IMR-90 (cell line): ENCODE results near the gene FTO. TPM values are rescaled to one million over a fixed set of nuclear protein-coding genes. Genes with fewer than 3 reads are reported as not detected.

Source experiments
- ATAC-seq: fragments of 200-7000 bp; cut with Tn5 transposase; 2 replicates; pipeline ENCODE4 v1.9.1; 2020; ENCODE audit warnings: low read depth, mild to moderate bottlenecking, moderate library complexity
- BruUV-seq: library from RNA; stranded (reverse); fragments of 400-500 nt; replicated peaks from 2 replicates; lab custom pipeline; 2021; lab: Mats Ljungman, UMichigan
- CTCF ChIA-PET: fragments of 300-600 bp; formaldehyde crosslinking; extraction: SDS; loops from one replicate; lab custom pipeline; 2021; ENCODE audit warnings: antibody characterized with exemption; lab: Yijun Ruan, JAX
- POLR2A ChIA-PET: fragments of 300-600 bp; sonication (Branson Sonifier 250); formaldehyde crosslinking; loops from one replicate; lab custom pipeline; 2022; ENCODE audit warnings: antibody characterized with exemption; ENCODE audit not compliant: unreplicated experiment; lab: Charles Lee
- DNase-seq: peaks from one replicate; pipeline ENCODE4 v3.0.0; 2013
- H2AFZ ChIP-seq: replicated peaks from 2 replicates; pipeline ENCODE3; 2013; ENCODE audit warnings: low read length, mild to moderate bottlenecking; ENCODE audit not compliant: poor library complexity
- H2AK5ac ChIP-seq: 2 replicates; pipeline ENCODE4 v1.6.1; 2013; ENCODE audit warnings: low read depth, low read length, inconsistent platforms
- H2AK9ac ChIP-seq: replicated peaks from 2 replicates; pipeline ENCODE3; 2013; ENCODE audit warnings: mild to moderate bottlenecking, low read depth, low read length, moderate library complexity; ENCODE audit not compliant: poor library complexity
- H2BK120ac ChIP-seq: 2 replicates; pipeline ENCODE4 v1.6.1; 2013; ENCODE audit warnings: low read depth, low read length, inconsistent platforms
- H2BK15ac ChIP-seq: 3 replicates; pipeline ENCODE4 v1.6.1; 2013; ENCODE audit warnings: low read depth, low read length, inconsistent platforms
- H2BK20ac ChIP-seq: 2 replicates; pipeline ENCODE4 v1.6.1; 2013; ENCODE audit warnings: low read depth, mild to moderate bottlenecking, inconsistent platforms, low read length, moderate library complexity
- H2BK5ac ChIP-seq: 2 replicates; pipeline ENCODE4 v1.6.1; 2013; ENCODE audit warnings: mild to moderate bottlenecking, low read depth, low read length, inconsistent platforms; ENCODE audit not compliant: poor library complexity, severe bottlenecking
- H3K14ac ChIP-seq: replicated peaks from 2 replicates; pipeline ENCODE4 v1.6.1; 2013; ENCODE audit warnings: low read depth, low read length, inconsistent platforms
- H3K18ac ChIP-seq: 2 replicates; pipeline ENCODE4 v1.6.1; 2013; ENCODE audit warnings: low read depth, low read length, control low read depth
- H3K23ac ChIP-seq: 2 replicates; pipeline ENCODE4 v1.6.1; 2013; ENCODE audit warnings: low read depth, low read length, inconsistent platforms
- H3K27ac ChIP-seq: 2 replicates; pipeline ENCODE4 v1.5.1; 2013; ENCODE audit warnings: mild to moderate bottlenecking, control low read depth, low read length; ENCODE audit not compliant: insufficient read depth
- H3K27me3 ChIP-seq: 2 replicates; pipeline ENCODE4 v1.6.1; 2013; ENCODE audit warnings: low read length; ENCODE audit not compliant: control insufficient read depth, insufficient read depth
- H3K36me3 ChIP-seq: 2 replicates; pipeline ENCODE4 v1.6.1; 2013; ENCODE audit warnings: low read length, mixed read lengths; ENCODE audit not compliant: control insufficient read depth, insufficient read depth
- H3K4ac ChIP-seq: 2 replicates; pipeline ENCODE4 v1.6.1; 2013; ENCODE audit warnings: low read depth, low read length, inconsistent platforms
- H3K4me1 ChIP-seq: 2 replicates; pipeline ENCODE4 v1.6.1; 2013; ENCODE audit warnings: low read length, mixed read lengths; ENCODE audit not compliant: control insufficient read depth, insufficient read depth
- H3K4me2 ChIP-seq: 2 replicates; pipeline ENCODE4 v1.6.1; 2013; ENCODE audit warnings: low read depth, mild to moderate bottlenecking, control low read depth, low read length, moderate library complexity
- H3K4me3 ChIP-seq: 2 replicates; pipeline ENCODE4 v1.5.1; 2013; ENCODE audit warnings: low read depth, mild to moderate bottlenecking, control low read depth, low read length, moderate library complexity; ENCODE audit not compliant: insufficient read depth
- H3K56ac ChIP-seq: 2 replicates; pipeline ENCODE4 v1.6.1; 2013; ENCODE audit warnings: low read length, inconsistent platforms; ENCODE audit not compliant: insufficient read depth; ENCODE audit errors: extremely low read depth
- H3K79me1 ChIP-seq, 2 experiments: 2 replicates each; pipeline ENCODE4 v1.6.1; 2013; ENCODE audit warnings: low read length in 2 of 2, inconsistent platforms in 1 of 2, low read depth in 1 of 2
- H3K9ac ChIP-seq: 2 replicates; pipeline ENCODE4 v1.6.1; 2013; ENCODE audit warnings: low read depth, low read length, control low read depth
- H3K9me1 ChIP-seq: 2 replicates; pipeline ENCODE4 v1.6.1; 2013; ENCODE audit warnings: low read length, inconsistent platforms; ENCODE audit not compliant: insufficient read depth
- H3K9me3 ChIP-seq: 2 replicates; pipeline ENCODE4 v1.6.1; 2013; ENCODE audit warnings: low read length; ENCODE audit not compliant: control insufficient read depth, insufficient read depth
- H4K20me1 ChIP-seq: 2 replicates; pipeline ENCODE4 v1.6.1; 2013; ENCODE audit warnings: low read length, inconsistent platforms; ENCODE audit not compliant: insufficient read depth
- H4K5ac ChIP-seq: 2 replicates; pipeline ENCODE4 v1.6.1; 2013; ENCODE audit warnings: mild to moderate bottlenecking, low read depth, low read length, control low read depth
- H4K8ac ChIP-seq, 2 experiments: 2 replicates each; pipeline ENCODE4 v1.6.1; 2013; ENCODE audit warnings: low read depth in 2 of 2, low read length in 2 of 2, control low read depth in 1 of 2, inconsistent platforms in 1 of 2
- H4K91ac ChIP-seq: 2 replicates; pipeline ENCODE4 v1.6.1; 2013; ENCODE audit warnings: low read depth, low read length, inconsistent platforms; ENCODE audit not compliant: insufficient read depth
- BHLHE40 ChIP-seq: fragments of 150-350 bp; IDR thresholded peaks from 2 replicates; pipeline ENCODE4 v1.6.1; 2016; ENCODE audit warnings: mild to moderate bottlenecking, low read depth, low read length
- CEBPB ChIP-seq: IDR thresholded peaks from 2 replicates; pipeline ENCODE4 v1.6.1; 2012; ENCODE audit warnings: low read depth, low read length, improper control_type of control experiment
- ELK1 ChIP-seq: fragments of 150-350 bp; IDR thresholded peaks from 2 replicates; pipeline ENCODE4 v1.6.1; 2016; ENCODE audit warnings: low read depth, mild to moderate bottlenecking, low read length, moderate library complexity, borderline replicate concordance
- MAFK ChIP-seq: IDR thresholded peaks from 2 replicates; pipeline ENCODE4 v1.6.1; 2012; ENCODE audit warnings: low read depth, low read length, improper control_type of control experiment
- MXI1 ChIP-seq: IDR thresholded peaks from 2 replicates; pipeline ENCODE4 v1.6.1; 2012; ENCODE audit warnings: low read depth, mild to moderate bottlenecking, low read length, moderate library complexity, borderline replicate concordance
- NFE2L2 ChIP-seq: fragments of 150-350 bp; IDR thresholded peaks from 2 replicates; pipeline ENCODE4 v1.6.1; 2016; ENCODE audit warnings: low read depth, mild to moderate bottlenecking, low read length
- POLR2A ChIP-seq: IDR thresholded peaks from 2 replicates; pipeline ENCODE4 v1.6.1; 2012; ENCODE audit warnings: mild to moderate bottlenecking, low read depth, low read length
- RAD21 ChIP-seq: IDR thresholded peaks from 2 replicates; pipeline ENCODE4 v1.6.1; 2012; ENCODE audit warnings: low read length, improper control_type of control experiment
- RCOR1 ChIP-seq: IDR thresholded peaks from 2 replicates; pipeline ENCODE4 v1.6.1; 2012; ENCODE audit warnings: mild to moderate bottlenecking, low read length, improper control_type of control experiment; ENCODE audit not compliant: insufficient replicate concordance
- RFX5 ChIP-seq: IDR thresholded peaks from 2 replicates; pipeline ENCODE4 v1.8.0; 2012; ENCODE audit warnings: low read depth, mild to moderate bottlenecking, low read length, moderate library complexity
- SMC3 ChIP-seq: fragments of 150-350 bp; IDR thresholded peaks from 2 replicates; pipeline ENCODE4 v1.6.1; 2016; ENCODE audit warnings: low read depth, mild to moderate bottlenecking, antibody characterized with exemption, low read length, moderate library complexity
- WGBS, 2 experiments: methylation state at CpG; one replicate each; pipeline versions ENCODE4 v1.1.5 to v1.1.7; 2013; ENCODE audit warnings: missing lambda C conversion rate in 2 of 2; ENCODE audit not compliant: insufficient read length in 1 of 2; ENCODE audit errors: extremely low coverage in 2 of 2; 5-methylcytosine and 5-hydroxymethylcytosine counted together
- dilution Hi-C: fragments of 300-500 bp; cut with HindIII; formaldehyde crosslinking; loops from one replicate; pipeline ENCODE4 v1.14.3; 2018; ENCODE audit warnings: low sequenced_read_pairs; ENCODE audit not compliant: unreplicated experiment
- in situ Hi-C: fragments of 300-500 bp; cut with MboI; formaldehyde crosslinking; loops from 3 replicates; pipeline ENCODE4 v1.14.3; 2019; ENCODE audit warnings: low sequenced_read_pairs, inconsistent platforms, mixed read lengths
- intact Hi-C: fragments of 100-400 bp; cut with micrococcal nuclease; formaldehyde crosslinking; loops from 2 replicates; pipeline ENCODE4 v1.10.0; 2022
- polyA plus RNA-seq, 3 experiments: library from polyadenylated mRNA; depleted of rRNA; stranded (reverse); fragments of >200 nt; gene quantifications; 2 replicates each; pipeline ENCODE4 v1.2.3, GENCODE V29; 2012; ENCODE audit warnings: low replicate concordance in 1 of 3
- total RNA-seq: library from RNA; depleted of rRNA; stranded (reverse); fragments of >200 nt; gene quantifications from 2 replicates; pipeline ENCODE4 v1.2.3, GENCODE V29; 2012

FTO gene
- total and polyA plus RNA-seq, 2 of the 4 experiments (the other 2 are of a cell fraction): 70.3 to 132 TPM

- no peak for TF ChIP-seq BHLHE40
- TF ChIP-seq ELK1: no peak
- no peak for TF ChIP-seq MXI1
- TF ChIP-seq POLR2A: no peak
- no peak for TF ChIP-seq RAD21
- no peak for TF ChIP-seq RFX5
- TF ChIP-seq NFE2L2: no peak
- TF ChIP-seq CEBPB: no peak
- TF ChIP-seq MAFK: no peak
- no peak for TF ChIP-seq SMC3
- no peak for TF ChIP-seq RCOR1
- no peaks in the 10 kb centered on the region for H3K36me3 ChIP-seq
- ATAC-seq: no peak
- no peak overlapping the region for H3K4ac ChIP-seq
- ChIA-PET CTCF (interaction anchor here (0.6 to 0.7 kb wide), 2 partner anchors 239 to 506 kb away, joined by 3 to 4 read pairs; no protein-coding TSS in a partner anchor), POLR2A (no interaction called here)
- H3K14ac ChIP-seq: no peak overlapping the region
- H2BK120ac ChIP-seq: no peak overlapping the region
- peaks cover 14% of the 10 kb centered on the region for H3K4me1 ChIP-seq
- peaks cover 8% of the 10 kb centered on the region for H4K20me1 ChIP-seq
- H3K56ac ChIP-seq: no peak overlapping the region
- H2BK5ac ChIP-seq: no peak overlapping the region
- no peak overlapping the region for H2AK9ac ChIP-seq
- in situ Hi-C loops (loop anchor here (25.0 kb wide), 2 partner anchors 535 to 1185 kb away; partner anchors contain the start of genes IRX3 and IRX5), intact Hi-C loops (no loop called here), dilution Hi-C loops (no loop called here)
- H2AK5ac ChIP-seq: no peak overlapping the region
- no peak overlapping the region for H2BK15ac ChIP-seq
- H3K27me3 ChIP-seq: no peaks in the 10 kb centered on the region
- peaks cover 4% of the 10 kb centered on the region; the same call in 1 of the 2 replicates for H3K9me1 ChIP-seq
- H2BK20ac ChIP-seq: no peak overlapping the region
- H2AFZ ChIP-seq: no peak overlapping the region
- no peaks in the 10 kb centered on the region for H3K9me3 ChIP-seq
- H4K5ac ChIP-seq: no peak overlapping the region
- no peak for DNase-seq
- no TSS peak for BruUV-seq
- no peak overlapping the region for H3K9ac ChIP-seq
- no peak overlapping the region for H3K27ac ChIP-seq
- H3K4me2 ChIP-seq: no peak overlapping the region
- H4K91ac ChIP-seq: no peak overlapping the region
- H3K23ac ChIP-seq: no peak overlapping the region
- H3K79me1 ChIP-seq: peaks cover 25 to 37% of the 10 kb centered on the region in 2 experiments
- no peak overlapping the region for H3K4me3 ChIP-seq
- H3K18ac ChIP-seq: no peak overlapping the region
- no CpG with 5 or more reads among the region's 1 CpG for whole genome bisulfite sequencing, 2 experiments
- H4K8ac ChIP-seq: no peak overlapping the region
These were observed 48.6 kb downstream of the FTO start for GRCh38 chr16:53752560-53752959.
